WTC11 (cell line): ENCODE measurements around the gene NUP37.

Experiments
- CBFB ChIP-seq: sonication (generic); formaldehyde crosslinking; IDR thresholded peaks from 2 replicates; pipeline ENCODE4 v1.8.1; 2022; ENCODE audit warnings: mild to moderate bottlenecking, low read depth, missing genetic modification reagents
- ELF4 ChIP-seq: sonication (generic); formaldehyde crosslinking; IDR thresholded peaks from 2 replicates; pipeline ENCODE4 v1.8.1; 2022; ENCODE audit warnings: low read depth, mild to moderate bottlenecking, moderate library complexity, missing genetic modification reagents
- GTF2I ChIP-seq: fragments of 250-450 bp; sonication (Bioruptor Pico); conservative IDR thresholded peaks from 2 replicates; pipeline ENCODE4 v1.4.0; 2021; ENCODE audit warnings: mild to moderate bottlenecking
- ZNF263 ChIP-seq: sonication (generic); formaldehyde crosslinking; IDR thresholded peaks from 2 replicates; pipeline ENCODE4 v1.8.1; 2022; ENCODE audit warnings: low read depth, mild to moderate bottlenecking, moderate library complexity, missing genetic modification reagents
- TF ChIP-seq, protein P1 (sequence below): fragments of 200-600 bp; IDR thresholded peaks from 2 replicates; pipeline ENCODE4 v1.8.0; 2022; ENCODE audit warnings: antibody characterized with exemption
- TF ChIP-seq, protein P2 (sequence below): sonication (generic); formaldehyde crosslinking; conservative IDR thresholded peaks from 2 replicates; pipeline ENCODE4 v1.8.1; 2023; ENCODE audit warnings: mild to moderate bottlenecking, low read depth, missing genetic modification reagents, moderate library complexity
- TF ChIP-seq, protein P3 (sequence below): sonication (generic); formaldehyde crosslinking; IDR thresholded peaks from 2 replicates; pipeline ENCODE4 v1.8.1; 2023; ENCODE audit warnings: mild to moderate bottlenecking, missing genetic modification reagents, moderate library complexity
- TF ChIP-seq, protein P4 (sequence below): sonication (generic); formaldehyde crosslinking; conservative IDR thresholded peaks from 2 replicates; pipeline ENCODE4 v1.8.1; 2022; ENCODE audit warnings: mild to moderate bottlenecking, missing genetic modification reagents

GRCh38 chr12:102050660-102051430, 69.1 kb downstream of the NUP37 start:
- TF ChIP-seq, protein P1, sequence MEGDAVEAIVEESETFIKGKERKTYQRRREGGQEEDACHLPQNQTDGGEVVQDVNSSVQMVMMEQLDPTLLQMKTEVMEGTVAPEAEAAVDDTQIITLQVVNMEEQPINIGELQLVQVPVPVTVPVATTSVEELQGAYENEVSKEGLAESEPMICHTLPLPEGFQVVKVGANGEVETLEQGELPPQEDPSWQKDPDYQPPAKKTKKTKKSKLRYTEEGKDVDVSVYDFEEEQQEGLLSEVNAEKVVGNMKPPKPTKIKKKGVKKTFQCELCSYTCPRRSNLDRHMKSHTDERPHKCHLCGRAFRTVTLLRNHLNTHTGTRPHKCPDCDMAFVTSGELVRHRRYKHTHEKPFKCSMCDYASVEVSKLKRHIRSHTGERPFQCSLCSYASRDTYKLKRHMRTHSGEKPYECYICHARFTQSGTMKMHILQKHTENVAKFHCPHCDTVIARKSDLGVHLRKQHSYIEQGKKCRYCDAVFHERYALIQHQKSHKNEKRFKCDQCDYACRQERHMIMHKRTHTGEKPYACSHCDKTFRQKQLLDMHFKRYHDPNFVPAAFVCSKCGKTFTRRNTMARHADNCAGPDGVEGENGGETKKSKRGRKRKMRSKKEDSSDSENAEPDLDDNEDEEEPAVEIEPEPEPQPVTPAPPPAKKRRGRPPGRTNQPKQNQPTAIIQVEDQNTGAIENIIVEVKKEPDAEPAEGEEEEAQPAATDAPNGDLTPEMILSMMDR = no peak
- TF ChIP-seq, protein P2, sequence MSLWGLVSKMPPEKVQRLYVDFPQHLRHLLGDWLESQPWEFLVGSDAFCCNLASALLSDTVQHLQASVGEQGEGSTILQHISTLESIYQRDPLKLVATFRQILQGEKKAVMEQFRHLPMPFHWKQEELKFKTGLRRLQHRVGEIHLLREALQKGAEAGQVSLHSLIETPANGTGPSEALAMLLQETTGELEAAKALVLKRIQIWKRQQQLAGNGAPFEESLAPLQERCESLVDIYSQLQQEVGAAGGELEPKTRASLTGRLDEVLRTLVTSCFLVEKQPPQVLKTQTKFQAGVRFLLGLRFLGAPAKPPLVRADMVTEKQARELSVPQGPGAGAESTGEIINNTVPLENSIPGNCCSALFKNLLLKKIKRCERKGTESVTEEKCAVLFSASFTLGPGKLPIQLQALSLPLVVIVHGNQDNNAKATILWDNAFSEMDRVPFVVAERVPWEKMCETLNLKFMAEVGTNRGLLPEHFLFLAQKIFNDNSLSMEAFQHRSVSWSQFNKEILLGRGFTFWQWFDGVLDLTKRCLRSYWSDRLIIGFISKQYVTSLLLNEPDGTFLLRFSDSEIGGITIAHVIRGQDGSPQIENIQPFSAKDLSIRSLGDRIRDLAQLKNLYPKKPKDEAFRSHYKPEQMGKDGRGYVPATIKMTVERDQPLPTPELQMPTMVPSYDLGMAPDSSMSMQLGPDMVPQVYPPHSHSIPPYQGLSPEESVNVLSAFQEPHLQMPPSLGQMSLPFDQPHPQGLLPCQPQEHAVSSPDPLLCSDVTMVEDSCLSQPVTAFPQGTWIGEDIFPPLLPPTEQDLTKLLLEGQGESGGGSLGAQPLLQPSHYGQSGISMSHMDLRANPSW (CRISPR knock-in tag) = no peak
- TF ChIP-seq CBFB (no peak), GTF2I (no peak), ELF4 (no peak), ZNF263 (CRISPR knock-in tag) (no peak)
- TF ChIP-seq, protein P3, sequence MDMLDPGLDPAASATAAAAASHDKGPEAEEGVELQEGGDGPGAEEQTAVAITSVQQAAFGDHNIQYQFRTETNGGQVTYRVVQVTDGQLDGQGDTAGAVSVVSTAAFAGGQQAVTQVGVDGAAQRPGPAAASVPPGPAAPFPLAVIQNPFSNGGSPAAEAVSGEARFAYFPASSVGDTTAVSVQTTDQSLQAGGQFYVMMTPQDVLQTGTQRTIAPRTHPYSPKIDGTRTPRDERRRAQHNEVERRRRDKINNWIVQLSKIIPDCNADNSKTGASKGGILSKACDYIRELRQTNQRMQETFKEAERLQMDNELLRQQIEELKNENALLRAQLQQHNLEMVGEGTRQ = no peak
- TF ChIP-seq, protein P4, sequence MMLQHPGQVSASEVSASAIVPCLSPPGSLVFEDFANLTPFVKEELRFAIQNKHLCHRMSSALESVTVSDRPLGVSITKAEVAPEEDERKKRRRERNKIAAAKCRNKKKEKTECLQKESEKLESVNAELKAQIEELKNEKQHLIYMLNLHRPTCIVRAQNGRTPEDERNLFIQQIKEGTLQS (CRISPR knock-in tag) = no peak
